Stimulated activated CD8-positive, alpha-beta memory T cell treated with anti-CD3 and anti-CD28 coated beads, Interleukin-2, amount 100 ng/mL, for 1 hour (primary cell): ENCODE data around the gene ACOT7.
"Not testable (repeated sequence)": the region's sequence is repeated elsewhere in the genome, so short reads cannot be mapped to it uniquely, and the experiment has no call there.

Source experiments
- DNase-seq, 2 donors: peaks; one replicate each; pipeline ENCODE4 v3.0.0-alpha.2; 2020; ENCODE audit warnings: low read depth in 2 of 2

ACOT7 gene

DNA sequence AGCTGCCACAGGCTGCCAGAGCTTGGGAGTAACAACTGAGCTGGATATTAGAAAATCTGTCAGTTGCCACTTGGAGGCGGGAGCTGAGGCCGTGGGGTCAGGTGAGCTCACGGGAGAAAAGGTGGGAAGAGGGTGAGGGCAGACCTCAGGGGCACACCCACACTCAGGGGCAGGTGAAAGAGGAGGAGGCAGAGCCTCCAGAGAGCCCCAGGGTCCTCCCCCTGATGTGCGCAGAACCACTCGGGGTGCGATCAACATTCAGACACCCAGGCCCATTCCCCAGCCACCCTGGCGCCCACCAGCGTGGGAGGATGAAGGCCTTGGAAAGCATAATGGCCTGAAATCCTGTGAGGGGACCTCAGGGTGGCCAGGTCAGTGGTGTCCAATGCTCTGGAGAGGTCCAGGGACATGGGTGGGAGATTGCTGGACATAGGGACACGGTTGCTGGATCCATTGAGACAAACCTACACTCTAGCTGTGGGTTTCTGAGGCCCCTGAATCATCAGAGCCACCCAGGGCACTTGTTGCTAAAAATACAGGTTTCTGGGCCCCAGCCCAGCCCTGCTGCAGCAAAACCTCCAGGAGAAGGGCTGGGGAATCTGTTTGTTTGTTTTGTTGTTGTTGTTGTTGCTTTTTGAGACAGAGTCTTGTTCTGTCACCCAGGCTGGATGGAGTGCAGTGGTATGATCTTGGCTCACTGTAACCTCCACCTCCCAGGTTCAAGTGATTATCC is 83.3 kb downstream of the ACOT7 start:
- no peak for DNase-seq

- no peak for DNase-seq
Observed at GRCh38 chr1:6309564-6309963, 84.0 kb downstream of the ACOT7 start.

- no peak for DNase-seq
Observed at GRCh38 chr1:6308449-6308848, 85.1 kb downstream of the ACOT7 start.

DNA sequence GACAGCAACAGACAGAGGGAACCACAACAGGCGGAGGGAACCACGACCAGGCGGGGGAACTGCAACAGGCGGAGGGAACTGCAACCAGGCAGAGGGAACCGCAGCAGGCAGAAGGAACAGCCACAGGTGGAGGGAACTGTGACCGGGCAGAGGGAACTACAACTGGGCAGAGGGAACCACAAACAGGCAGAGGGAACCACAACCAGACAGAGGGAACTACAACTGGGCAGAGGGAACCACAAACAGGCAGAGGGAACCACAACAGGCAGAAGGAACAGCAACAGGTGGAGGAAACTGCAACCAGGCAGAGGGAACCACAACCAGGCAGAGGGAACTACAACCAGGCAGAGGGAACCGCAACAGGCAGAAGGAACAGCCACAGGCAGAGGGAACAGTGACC is 85.9 kb downstream of the ACOT7 start:
- not testable (repeated sequence) for DNase-seq

DNA sequence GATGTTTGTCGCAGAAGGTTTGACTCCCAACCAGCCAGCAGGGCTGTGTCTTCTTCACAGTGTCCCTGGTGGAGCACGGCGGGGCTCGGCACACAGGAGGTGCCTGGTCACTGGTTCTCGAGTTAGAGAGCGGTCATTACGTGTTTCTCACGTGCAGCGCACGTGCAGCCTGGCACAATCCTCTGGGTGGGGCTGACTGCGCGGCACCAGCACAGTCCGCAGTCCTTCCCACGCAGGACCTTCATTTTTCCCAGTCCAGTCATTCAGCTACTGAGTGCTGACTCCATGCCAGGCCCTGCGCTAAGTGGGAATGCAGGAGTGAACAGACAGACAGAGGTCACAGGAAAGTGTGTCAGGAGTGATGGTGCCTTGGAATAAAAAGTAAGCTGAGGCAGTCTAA is 86.5 kb downstream of the ACOT7 start:
- DNase-seq: no peak

DNA sequence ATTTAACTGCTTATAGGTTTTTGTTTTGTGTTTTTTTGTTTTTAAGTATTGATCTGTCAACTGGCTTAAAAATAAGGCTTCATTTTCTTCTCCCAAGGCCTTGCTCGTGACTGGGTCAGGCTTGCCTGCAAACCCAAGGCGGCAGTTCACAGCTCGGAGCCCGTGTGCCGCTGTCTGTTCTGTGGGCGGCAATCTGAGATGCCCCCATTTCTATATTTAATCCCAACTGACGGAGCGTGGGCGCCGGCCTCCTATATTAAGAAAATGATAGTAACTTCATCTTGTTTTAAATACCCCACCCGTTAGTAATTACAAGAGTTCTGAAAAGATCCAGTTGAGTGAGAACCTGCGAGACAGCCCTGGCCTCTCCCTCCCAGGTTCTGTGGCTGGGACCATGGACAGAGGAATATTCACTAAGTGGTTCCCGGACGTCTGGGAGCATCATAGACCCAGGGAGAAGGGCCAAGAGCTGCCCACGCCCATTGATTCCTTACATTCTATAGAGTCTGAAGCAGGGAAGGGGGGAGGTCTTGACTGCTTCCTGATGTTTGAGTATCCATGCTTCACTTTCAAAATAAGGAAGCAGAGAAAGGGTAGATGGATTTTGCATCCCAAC is 90.1 kb downstream of the ACOT7 start:
- no peak for DNase-seq

- no peak for DNase-seq
Observed at GRCh38 chr1:6302568-6302967, 91.0 kb downstream of the ACOT7 start.

GRCh38 chr1:6301526-6301925 is 92.0 kb downstream of the ACOT7 start:
- DNase-seq: no peak

GRCh38 chr1:6300342-6301048 is 93.1 kb downstream of the ACOT7 start:
- no peak for DNase-seq

DNA sequence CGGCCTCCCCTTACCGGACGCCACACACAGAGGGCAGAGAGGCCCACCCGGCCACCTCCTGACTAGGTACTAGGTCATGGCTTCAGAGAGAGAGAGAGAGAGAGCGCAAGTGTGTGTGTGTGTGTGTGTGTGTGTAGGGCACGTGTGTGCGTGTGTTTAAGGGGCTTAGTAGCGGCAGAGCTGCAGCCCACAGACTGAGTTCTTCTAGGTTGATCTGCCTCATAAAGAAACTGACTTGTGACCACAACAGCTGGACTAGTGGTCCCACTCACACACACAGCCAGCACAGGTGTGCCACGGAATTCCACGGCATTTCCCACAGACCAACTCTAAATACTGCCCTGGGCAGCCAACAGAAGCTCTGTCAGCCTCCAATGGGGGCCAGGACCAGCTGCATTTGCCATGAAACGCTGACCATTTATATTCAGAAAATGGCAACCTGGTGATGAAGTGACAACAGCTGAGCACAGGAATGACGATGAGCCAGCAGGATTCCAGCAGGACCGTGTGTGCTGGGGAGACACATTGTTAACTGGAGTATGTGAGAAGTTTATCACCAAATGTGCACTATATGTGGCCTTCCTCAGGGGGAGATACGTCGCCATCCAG is 93.9 kb downstream of the ACOT7 start:
- DNase-seq: no peak

DNA sequence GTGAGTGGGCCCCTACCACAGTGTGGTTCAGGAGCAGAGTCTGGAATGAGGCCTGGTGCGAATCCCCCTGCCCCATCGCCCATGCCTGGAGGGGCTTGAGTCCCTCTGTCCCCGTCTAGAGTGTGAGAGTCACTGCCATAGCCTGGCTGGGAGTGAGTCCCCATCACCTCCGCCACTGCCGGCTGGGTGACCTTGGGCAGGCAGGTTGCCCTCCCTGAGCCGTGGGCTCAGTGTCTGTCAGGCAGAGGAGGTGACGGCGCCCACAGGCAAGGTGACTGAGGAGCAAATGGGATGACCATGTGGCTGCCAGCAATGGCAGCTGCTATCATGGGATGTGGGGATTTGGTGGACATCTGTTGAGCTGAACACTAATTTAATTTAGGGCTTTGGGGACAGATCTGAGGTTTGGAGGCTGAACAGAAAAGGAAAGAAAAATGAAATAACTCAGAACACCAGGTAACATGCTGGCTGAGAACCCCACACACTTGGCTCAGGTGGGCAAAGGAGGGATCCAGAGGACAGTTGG is 94.6 kb downstream of the ACOT7 start:
- no peak for DNase-seq

DNA sequence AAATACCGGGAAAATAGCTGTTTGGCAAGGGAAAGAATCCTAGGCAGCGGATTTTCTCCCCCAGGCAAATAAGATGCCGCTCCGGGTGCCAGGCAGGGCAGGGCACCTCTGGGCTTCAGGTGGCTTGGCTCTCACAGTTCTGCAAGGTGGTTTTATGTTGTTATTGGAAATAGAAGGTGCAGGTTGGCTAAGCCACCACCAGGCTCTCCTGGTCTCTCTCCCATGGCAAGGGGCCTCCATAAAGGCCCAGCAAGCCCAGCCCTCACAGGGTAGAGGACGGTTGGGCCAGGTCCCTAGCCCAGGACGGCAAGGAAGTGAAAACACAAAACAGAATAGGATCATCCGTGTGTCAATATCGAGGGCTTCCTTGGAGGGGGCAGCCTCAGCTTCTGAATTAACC is 95.0 kb downstream of the ACOT7 start:
- no peak for DNase-seq

- no peak for DNase-seq
Observed at GRCh38 chr1:6295910-6296309, 97.7 kb downstream of the ACOT7 start.

- DNase-seq: no peak
Observed at GRCh38 chr1:6294890-6295556, 98.5 kb downstream of the ACOT7 start.

GRCh38 chr1:6294080-6294889 is 99.3 kb downstream of the ACOT7 start:
- no peak for DNase-seq

GRCh38 chr1:6292102-6292501 is 101.5 kb downstream of the ACOT7 start:
- no peak for DNase-seq

GRCh38 chr1:6288665-6289064 is 104.9 kb downstream of the ACOT7 start:
- DNase-seq: no peak

DNA sequence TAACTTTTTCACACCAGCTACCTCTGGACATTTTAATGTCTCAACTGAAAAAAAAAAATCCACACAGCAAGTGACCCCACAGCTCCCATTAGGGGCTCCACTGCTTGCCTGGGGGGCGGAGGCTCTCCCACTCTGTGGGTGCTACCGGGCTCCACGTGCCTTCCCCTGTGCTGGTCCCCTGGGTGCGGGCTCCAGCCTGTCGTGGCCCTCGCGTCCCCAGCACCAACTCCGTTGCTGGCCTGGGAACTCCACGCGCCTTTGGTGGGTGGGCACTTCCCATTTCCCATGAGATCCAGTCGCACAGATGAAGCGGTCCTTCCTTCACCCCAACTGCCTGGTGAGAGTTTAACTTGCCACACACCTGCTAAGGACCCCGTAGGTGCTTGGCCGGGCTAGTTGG is 105.5 kb downstream of the ACOT7 start:
- no peak for DNase-seq

- DNase-seq: no peak
Observed at GRCh38 chr1:6287431-6287886, 106.1 kb downstream of the ACOT7 start.

DNA sequence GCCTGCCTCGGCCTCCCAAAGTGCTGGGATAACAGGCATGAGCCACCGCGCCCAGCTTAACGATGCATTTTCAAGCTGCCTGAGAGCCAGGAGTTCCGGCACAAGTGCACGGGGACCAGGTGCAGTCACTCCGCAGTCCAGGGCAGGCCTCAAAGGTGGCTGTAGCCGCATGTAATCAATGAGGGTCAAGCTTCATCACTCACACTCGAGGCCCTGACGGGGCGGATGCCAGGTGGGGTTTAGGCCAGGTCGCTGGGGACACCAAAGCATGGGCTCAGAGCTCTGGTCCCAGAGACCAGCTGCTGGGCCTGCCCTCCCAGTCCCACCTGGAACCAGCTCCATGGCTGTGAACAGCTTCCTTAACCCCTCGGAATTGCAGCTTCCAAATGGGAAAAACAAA is 106.5 kb downstream of the ACOT7 start:
- no peak for DNase-seq

GRCh38 chr1:6286266-6286665 is 107.3 kb downstream of the ACOT7 start:
- DNase-seq: no peak
